Measurements from ENCODE around the gene RPS3. TPM values are rescaled to one million over a fixed set of nuclear protein-coding genes. Genes with fewer than 3 reads are reported as not detected.

Gene RPS3
- total RNA-seq, 4 donors from 2014 or later, result 1,101 to 2,606 (median 1,579) TPM

GRCh38 chr11:75453916-75454655 is 54.8 kb downstream of the RPS3 start:
- Histone ChIP-seq H3K27ac (no peak overlapping the region), H3K4me1 (no peaks in the 10 kb centered on the region), H3K27me3 (peaks cover 0 to 28% (median 0%) of the 10 kb centered on the region in 4 donors), H3K36me3 (no peaks in the 10 kb centered on the region), H3K9me3 (no peaks in the 10 kb centered on the region), H3K4me3 (no peak overlapping the region)
- DNase-seq, result no peak
- TF ChIP-seq POLR2A (IDR thresholded peaks at IDR 0.05) (no peak), CTCF (IDR thresholded peaks at IDR 0.05) (no peak)
- intact Hi-C loops (cut with DNase I), result no loop called here
- WGBS, 2 donors, result 61 to 73% methylated on average over 9 of the region's 9 CpGs

DNA sequence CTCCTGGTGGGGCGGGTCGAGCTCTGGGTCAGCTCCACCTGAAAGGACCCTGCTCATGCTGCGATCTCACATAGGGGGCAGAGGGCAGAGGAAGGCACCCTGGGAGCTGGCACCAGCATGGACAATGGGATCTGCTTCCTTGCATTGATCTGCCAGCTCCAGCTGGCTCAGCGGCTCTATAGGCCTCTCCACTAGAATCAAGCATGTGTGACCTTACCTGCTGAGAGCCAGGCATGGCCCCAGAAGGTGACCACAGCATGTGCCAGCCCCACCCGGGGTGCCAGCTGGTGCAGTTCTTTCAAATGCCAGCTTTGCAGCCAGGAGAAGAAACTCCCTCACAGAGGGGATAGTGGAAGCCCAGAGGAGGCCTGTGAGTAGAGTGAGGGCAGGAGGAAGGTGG is 55.7 kb downstream of the RPS3 start:
- H3K27ac ChIP-seq, result no peak overlapping the region
- no peak for TF ChIP-seq POLR2A (IDR thresholded peaks at IDR 0.05)
- TF ChIP-seq CTCF (IDR thresholded peaks at IDR 0.05), result no peak
- H3K4me3 ChIP-seq, result no peak overlapping the region
- 72 to 84% methylated on average over 4 of the region's 5 CpGs for WGBS, 2 donors
- H3K36me3 ChIP-seq, result no peaks in the 10 kb centered on the region
- peaks cover 0 to 28% (median 0%) of the 10 kb centered on the region in 4 donors for H3K27me3 ChIP-seq
- no peaks in the 10 kb centered on the region for H3K9me3 ChIP-seq
- no peaks in the 10 kb centered on the region for H3K4me1 ChIP-seq
- intact Hi-C loops (cut with DNase I), result no loop called here
- no peak for DNase-seq

Small RNA genes within 50 kb of the gene (small RNA-seq; reads per million reads assigned to genes)
- gene SNORD15A, result 0 reads per million in 4 donors
- gene SNORD15B, result 96.8 to 137 (median 118) reads per million in 4 donors

Other genes starting within 250 kb of the RPS3 start
- gene SLCO2B1, start 248.4 kb upstream of the RPS3 start, total RNA-seq, result 10 to 100 TPM in 3 of 4 donors, 1 to 10 TPM in 1; 3.6 to 35.7 (median 16.1) TPM
- gene TPBGL, start 158.7 kb upstream of the RPS3 start, total RNA-seq, result under 1 TPM in 1 of 4 donors, not detected in 3; 0.09 TPM
- gene ARRB1, start 47.9 kb upstream of the RPS3 start, total RNA-seq, result 10 to 100 TPM in 3 of 4 donors, 1 to 10 TPM in 1; 9.6 to 24.8 (median 17.8) TPM
- under 1 TPM in 3 of 4 donors, not detected in 1; 0.62 to 0.95 (median 0.91) TPM for gene KLHL35, start 33.7 kb downstream of the RPS3 start, total RNA-seq
- gene GDPD5, start 126.4 kb downstream of the RPS3 start, total RNA-seq, result 1 to 10 TPM in 3 of 4 donors, under 1 TPM in 1; 0.57 to 2.3 (median 1.6) TPM
- 10 to 100 TPM; 41.4 to 70.1 (median 46.5) TPM for gene SERPINH1, start 162.7 kb downstream of the RPS3 start, total RNA-seq

Measured in esophagus squamous epithelium (tissue), 5 donors.